Suppressor macrophage (primary cell): ENCODE measurements around the gene METTL27.
"Not testable (repeated sequence)": the region's sequence is repeated elsewhere in the genome, so short reads cannot be mapped to it uniquely, and the experiment has no call there.

Experiments used
- DNase-seq, 4 experiments: peaks; one replicate each; pipeline ENCODE4 v3.0.0-alpha.2; 2020 to 2022

Gene METTL27

GRCh38 chr7:73838642-73839041, 3.7 kb downstream of the METTL27 start:
- no peak for DNase-seq

- not testable (repeated sequence) for DNase-seq
These were observed 5.1 kb downstream of the METTL27 start for GRCh38 chr7:73837167-73837566.

- no peak for DNase-seq
These were observed 7.6 kb downstream of the METTL27 start for GRCh38 chr7:73834626-73835191.

GRCh38 chr7:73833251-73833919, 8.9 kb downstream of the METTL27 start:
- DNase-seq, result no peak

GRCh38 chr7:73832806-73833205, 9.5 kb downstream of the METTL27 start:
- no peak for DNase-seq

- DNase-seq, result peak in 1 of 4 experiments; percentile 34
These were observed 10.3 kb downstream of the METTL27 start for GRCh38 chr7:73831834-73832651.

- no peak for DNase-seq
These were observed 10.8 kb downstream of the METTL27 start for GRCh38 chr7:73831584-73831833.

- DNase-seq, result no peak
These were observed 11.4 kb downstream of the METTL27 start, which contains the start of gene CLDN4 for GRCh38 chr7:73830681-73831583. CLDN4 (plus strand) TSS chr7:73830996; CDS start chr7:73831202, 206 bp downstream.

GRCh38 chr7:73829921-73830680, 12.2 kb downstream of the METTL27 start:
- no peak for DNase-seq

- DNase-seq, result no peak
These were observed 12.8 kb downstream of the METTL27 start for GRCh38 chr7:73829505-73829904.

GRCh38 chr7:73828972-73829371, 13.3 kb downstream of the METTL27 start:
- no peak for DNase-seq

- peak in 3 of 4 experiments; percentile 30 to 50 (median 34) for DNase-seq
These were observed 14.1 kb downstream of the METTL27 start for GRCh38 chr7:73828107-73828803.

GRCh38 chr7:73827567-73828106, 14.7 kb downstream of the METTL27 start:
- peak in 1 of 4 experiments; percentile 36 for DNase-seq

- no peak for DNase-seq
These were observed 17.3 kb downstream of the METTL27 start for GRCh38 chr7:73824986-73825385.

GRCh38 chr7:73823873-73824592, 18.3 kb downstream of the METTL27 start:
- DNase-seq, result no peak

- DNase-seq, result no peak
These were observed 19.1 kb downstream of the METTL27 start for GRCh38 chr7:73823257-73823656.

GRCh38 chr7:73822319-73823173, 19.8 kb downstream of the METTL27 start:
- DNase-seq, result no peak

GRCh38 chr7:73821597-73822285, 20.6 kb downstream of the METTL27 start:
- DNase-seq, result not testable (repeated sequence)

GRCh38 chr7:73820013-73820412, 22.3 kb downstream of the METTL27 start:
- DNase-seq, result no peak
